Measurements from ENCODE around the gene ZFYVE9. TPM values are rescaled to one million over a fixed set of nuclear protein-coding genes. Genes with fewer than 3 reads are reported as not detected.

The ZFYVE9 gene
- total RNA-seq, 1 donor from 2014 or later = 17.9 TPM

DNA sequence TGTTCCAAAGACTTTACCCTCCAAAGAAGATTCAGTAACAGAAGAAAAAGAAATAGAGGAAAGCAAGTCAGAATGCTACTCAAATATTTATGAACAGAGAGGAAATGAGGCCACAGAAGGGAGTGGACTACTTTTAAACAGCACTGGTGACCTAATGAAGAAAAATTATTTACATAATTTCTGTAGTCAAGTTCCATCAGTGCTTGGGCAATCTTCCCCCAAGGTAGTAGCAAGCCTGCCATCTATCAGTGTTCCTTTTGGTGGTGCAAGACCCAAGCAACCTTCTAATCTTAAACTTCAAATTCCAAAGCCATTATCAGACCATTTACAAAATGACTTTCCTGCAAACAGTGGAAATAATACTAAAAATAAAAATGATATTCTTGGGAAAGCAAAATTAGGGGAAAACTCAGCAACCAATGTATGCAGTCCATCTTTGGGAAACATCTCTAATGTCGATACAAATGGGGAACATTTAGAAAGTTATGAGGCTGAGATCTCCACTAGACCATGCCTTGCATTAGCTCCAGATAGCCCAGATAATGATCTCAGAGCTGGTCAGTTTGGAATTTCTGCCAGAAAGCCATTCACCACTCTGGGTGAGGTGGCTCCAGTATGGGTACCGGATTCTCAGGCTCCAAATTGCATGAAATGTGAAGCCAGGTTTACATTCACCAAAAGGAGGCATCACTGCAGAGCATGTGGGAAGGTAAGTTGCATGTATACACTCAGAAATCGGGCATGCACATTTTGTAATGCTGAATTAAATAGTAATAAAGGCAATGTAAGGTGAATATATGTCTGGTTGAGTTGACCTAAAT lies 97.2 kb downstream of the ZFYVE9 start:
- TF ChIP-seq, protein P1, sequence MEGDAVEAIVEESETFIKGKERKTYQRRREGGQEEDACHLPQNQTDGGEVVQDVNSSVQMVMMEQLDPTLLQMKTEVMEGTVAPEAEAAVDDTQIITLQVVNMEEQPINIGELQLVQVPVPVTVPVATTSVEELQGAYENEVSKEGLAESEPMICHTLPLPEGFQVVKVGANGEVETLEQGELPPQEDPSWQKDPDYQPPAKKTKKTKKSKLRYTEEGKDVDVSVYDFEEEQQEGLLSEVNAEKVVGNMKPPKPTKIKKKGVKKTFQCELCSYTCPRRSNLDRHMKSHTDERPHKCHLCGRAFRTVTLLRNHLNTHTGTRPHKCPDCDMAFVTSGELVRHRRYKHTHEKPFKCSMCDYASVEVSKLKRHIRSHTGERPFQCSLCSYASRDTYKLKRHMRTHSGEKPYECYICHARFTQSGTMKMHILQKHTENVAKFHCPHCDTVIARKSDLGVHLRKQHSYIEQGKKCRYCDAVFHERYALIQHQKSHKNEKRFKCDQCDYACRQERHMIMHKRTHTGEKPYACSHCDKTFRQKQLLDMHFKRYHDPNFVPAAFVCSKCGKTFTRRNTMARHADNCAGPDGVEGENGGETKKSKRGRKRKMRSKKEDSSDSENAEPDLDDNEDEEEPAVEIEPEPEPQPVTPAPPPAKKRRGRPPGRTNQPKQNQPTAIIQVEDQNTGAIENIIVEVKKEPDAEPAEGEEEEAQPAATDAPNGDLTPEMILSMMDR (IDR thresholded peaks at IDR 0.05; ENCODE audit: borderline replicate concordance) = no peak
- Histone ChIP-seq H3K27ac (replicated peaks) (no peak overlapping the region), H3K9me3 (replicated peaks) (no peaks in the 10 kb centered on the region), H3K4me1 (no peaks in the 10 kb centered on the region), H3K27me3 (ENCODE audit: low read depth) (no peaks in the 10 kb centered on the region), H3K36me3 (peaks cover 18% of the 10 kb centered on the region), H3K4me3 (no peak overlapping the region)
- intact Hi-C loops (cut with micrococcal nuclease) = no loop called here
- DNase-seq = no peak

DNA sequence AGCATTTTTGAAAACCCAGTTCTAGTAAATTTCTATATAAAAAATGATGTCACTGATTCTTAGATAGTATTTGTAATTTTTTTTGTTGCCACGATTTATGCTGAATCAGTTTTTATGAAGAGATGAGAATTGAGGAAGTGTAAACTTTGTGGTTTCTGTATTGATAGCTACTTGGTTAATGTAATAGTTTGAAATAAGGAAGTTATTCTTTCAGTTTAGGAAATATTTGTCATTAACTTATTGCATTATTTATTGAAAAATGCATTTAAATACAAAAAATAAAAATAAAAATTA lies 97.8 kb downstream of the ZFYVE9 start:
- no peak overlapping the region for H3K4me3 ChIP-seq
- peaks cover 16% of the 10 kb centered on the region for H3K36me3 ChIP-seq
- H3K27me3 ChIP-seq (ENCODE audit: low read depth) = no peaks in the 10 kb centered on the region
- intact Hi-C loops (cut with micrococcal nuclease) = no loop called here
- H3K4me1 ChIP-seq = no peaks in the 10 kb centered on the region
- H3K9me3 ChIP-seq (replicated peaks) = no peaks in the 10 kb centered on the region
- no peak for DNase-seq
- TF ChIP-seq, protein P1 (IDR thresholded peaks at IDR 0.05; ENCODE audit: borderline replicate concordance) = no peak
- no peak overlapping the region for H3K27ac ChIP-seq (replicated peaks)

DNA sequence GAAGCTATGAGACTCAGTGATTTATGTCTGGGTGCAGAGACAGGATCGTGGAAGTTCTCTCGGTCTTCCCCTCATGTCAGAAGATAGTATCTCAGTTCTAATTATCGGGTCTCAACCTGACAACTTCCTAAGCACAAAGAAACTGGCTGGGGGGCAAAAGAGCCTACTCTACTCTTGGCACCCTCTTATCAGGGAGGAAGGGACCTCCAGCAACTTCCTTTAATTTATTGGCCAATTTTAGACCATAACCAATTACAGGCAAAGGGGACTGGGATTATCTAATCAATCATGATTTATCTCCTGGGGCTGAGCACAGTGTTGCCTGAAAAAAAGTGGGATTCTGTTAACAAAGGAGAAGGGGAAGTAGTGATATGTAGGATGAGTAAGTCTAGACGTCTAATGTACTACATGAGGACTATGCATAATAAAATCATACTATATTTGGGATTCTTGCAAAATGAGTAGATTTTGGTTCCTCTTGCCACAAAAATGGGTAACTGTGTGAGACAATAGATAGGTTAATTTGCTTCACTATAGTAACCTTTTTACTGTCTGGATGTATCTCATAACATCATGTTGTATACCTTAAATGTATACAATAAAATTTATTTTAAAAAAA lies 98.8 kb downstream of the ZFYVE9 start:
- no peaks in the 10 kb centered on the region for H3K4me1 ChIP-seq
- intact Hi-C loops (cut with micrococcal nuclease) = no loop called here
- H3K9me3 ChIP-seq (replicated peaks) = no peaks in the 10 kb centered on the region
- H3K36me3 ChIP-seq = peaks cover 16% of the 10 kb centered on the region
- H3K27me3 ChIP-seq (ENCODE audit: low read depth) = no peaks in the 10 kb centered on the region
- H3K4me3 ChIP-seq = no peak overlapping the region
- TF ChIP-seq, protein P1 (IDR thresholded peaks at IDR 0.05; ENCODE audit: borderline replicate concordance) = no peak
- no peak for DNase-seq
- H3K27ac ChIP-seq (replicated peaks) = no peak overlapping the region

DNA sequence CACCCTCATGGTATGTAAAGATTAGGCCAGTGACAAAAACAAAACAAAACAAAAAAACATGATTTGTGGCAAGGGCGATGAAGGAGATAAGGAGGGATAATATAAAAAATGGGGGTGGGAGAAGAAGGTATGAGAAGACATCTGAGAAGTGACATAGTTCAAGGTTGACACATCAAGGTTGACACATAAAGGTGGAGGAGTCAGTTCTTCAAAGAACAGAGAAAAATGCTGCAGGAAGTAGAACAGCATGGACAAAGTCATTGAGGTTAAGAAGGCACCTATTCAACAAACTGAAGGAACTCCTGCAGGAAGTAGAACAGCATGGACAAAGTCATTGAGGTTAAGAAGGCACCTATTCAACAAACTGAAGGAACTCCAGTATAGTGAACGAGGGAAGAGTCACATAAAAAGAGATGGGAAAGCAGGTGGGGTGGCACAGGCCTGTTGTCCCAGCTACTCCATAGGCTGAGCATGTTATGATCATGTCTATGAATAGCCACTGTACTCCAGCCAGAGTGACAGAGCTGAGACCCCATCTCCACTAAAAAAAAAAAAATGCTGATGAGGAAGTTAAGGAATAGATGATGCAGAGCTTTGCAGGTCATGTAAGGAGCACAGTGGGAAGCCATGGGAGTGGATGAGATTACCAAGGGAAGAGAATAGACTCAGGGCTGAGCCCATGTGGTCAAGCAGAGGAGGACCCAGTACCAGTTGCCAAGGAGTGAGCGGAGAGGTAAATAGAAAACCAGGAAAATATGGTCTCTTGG lies 101.5 kb downstream of the ZFYVE9 start:
- peaks cover 16% of the 10 kb centered on the region for H3K36me3 ChIP-seq
- no peak overlapping the region for H3K4me3 ChIP-seq
- intact Hi-C loops (cut with micrococcal nuclease) = no loop called here
- TF ChIP-seq, protein P1 (IDR thresholded peaks at IDR 0.05; ENCODE audit: borderline replicate concordance) = no peak
- no peaks in the 10 kb centered on the region for H3K4me1 ChIP-seq
- no peak overlapping the region for H3K27ac ChIP-seq (replicated peaks)
- no peaks in the 10 kb centered on the region for H3K27me3 ChIP-seq (ENCODE audit: low read depth)
- H3K9me3 ChIP-seq (replicated peaks) = no peaks in the 10 kb centered on the region
- no peak for DNase-seq

DNA sequence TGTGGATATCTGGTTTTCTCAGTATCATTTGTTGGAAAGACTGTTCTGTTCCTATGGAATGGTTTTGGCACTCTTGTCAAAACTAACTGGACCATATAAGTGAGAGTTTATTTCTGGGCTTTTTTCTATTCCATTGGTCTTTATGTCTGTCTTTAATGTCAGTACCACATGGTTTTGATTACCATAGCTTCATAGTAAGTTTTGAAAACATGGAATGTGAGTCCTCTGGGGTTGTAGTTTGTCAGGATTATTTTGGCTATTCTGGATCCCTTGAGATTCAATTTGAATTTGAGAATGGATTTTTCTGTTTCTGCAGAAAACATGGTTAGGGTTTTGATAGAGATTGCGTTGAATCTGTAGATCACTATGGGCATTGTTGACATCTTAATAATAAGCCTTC lies 107.9 kb downstream of the ZFYVE9 start:
- Histone ChIP-seq H3K4me1 (no peaks in the 10 kb centered on the region), H3K9me3 (replicated peaks) (no peaks in the 10 kb centered on the region), H3K36me3 (no peaks in the 10 kb centered on the region), H3K27me3 (ENCODE audit: low read depth) (no peaks in the 10 kb centered on the region), H3K4me3 (no peak overlapping the region), H3K27ac (replicated peaks) (no peak overlapping the region)
- DNase-seq = no peak
- intact Hi-C loops (cut with micrococcal nuclease) = no loop called here
- TF ChIP-seq, protein P1 (IDR thresholded peaks at IDR 0.05; ENCODE audit: borderline replicate concordance) = no peak

All from left ventricle myocardium inferior (tissue), 1 donor.